Activated naive CD4-positive, alpha-beta T cell (primary cell): ENCODE data around the gene BMP2K.

Experiments
- DNase-seq, 4 experiments: peaks; one replicate each; lab custom pipeline; 2025; lab: John Stamatoyannopoulos, UW

BMP2K gene

GRCh38 chr4:78764498-78764961 lies 11.6 kb upstream of the BMP2K start:
- no peak for DNase-seq

- no peak for DNase-seq
Observed at GRCh38 chr4:78765432-78766006, 10.6 kb upstream of the BMP2K start.

GRCh38 chr4:78766026-78766425 lies 10.1 kb upstream of the BMP2K start:
- no peak for DNase-seq

GRCh38 chr4:78766650-78767049 lies 9.5 kb upstream of the BMP2K start:
- no peak for DNase-seq

- DNase-seq = no peak
Observed at GRCh38 chr4:78767350-78767749, 8.8 kb upstream of the BMP2K start.

GRCh38 chr4:78768452-78769180 lies 7.5 kb upstream of the BMP2K start:
- DNase-seq = no peak

- DNase-seq = no peak
Observed at GRCh38 chr4:78770091-78770642, 6.0 kb upstream of the BMP2K start.

GRCh38 chr4:78772526-78773091 lies 3.5 kb upstream of the BMP2K start:
- no peak for DNase-seq

- DNase-seq = no peak
Observed at GRCh38 chr4:78774417-78774816, 1.7 kb upstream of the BMP2K start.

GRCh38 chr4:78775303-78776078 lies 659 bp upstream of the BMP2K start:
- peak; percentile 73 to 86 (median 81) for DNase-seq

GRCh38 chr4:78776729-78777575 lies 802 bp downstream of the BMP2K start:
- peak in 3 of 4 experiments; percentile 18 to 43 (median 23) for DNase-seq

GRCh38 chr4:78777576-78777940 lies 1.4 kb downstream of the BMP2K start:
- DNase-seq = no peak

GRCh38 chr4:78778530-78778929 lies 2.4 kb downstream of the BMP2K start:
- DNase-seq = no peak

- no peak for DNase-seq
Observed at GRCh38 chr4:78779280-78779679, 3.1 kb downstream of the BMP2K start.

GRCh38 chr4:78780093-78780492 lies 3.9 kb downstream of the BMP2K start:
- no peak for DNase-seq

GRCh38 chr4:78781139-78781538 lies 5.0 kb downstream of the BMP2K start:
- no peak for DNase-seq

- DNase-seq = no peak
Observed at GRCh38 chr4:78781924-78782323, 5.8 kb downstream of the BMP2K start.

- DNase-seq = no peak
Observed at GRCh38 chr4:78784236-78784865, 8.2 kb downstream of the BMP2K start.

- no peak for DNase-seq
Observed at GRCh38 chr4:78787392-78788006, 11.3 kb downstream of the BMP2K start.
